Testis (tissue), 2 donors: ENCODE measurements around the gene LDLRAD4.

ENCODE experiments used
- POLR2A ChIP-seq: fragments of 450-650 bp; IDR thresholded peaks from one replicate; pipeline ENCODE4 v1.6.1; 2017; ENCODE audit warnings: antibody characterized with exemption, mild to moderate bottlenecking, moderate library complexity
- TF ChIP-seq, protein P1 (sequence below), 3 experiments: fragments of 450-650 bp in 2 of 3; fragments of 200-600 bp in 1 of 3; sonication (generic) in 1 of 3; IDR thresholded peaks; one replicate each; pipeline ENCODE4 v1.5.1; 2016 to 2019; ENCODE audit warnings: antibody characterized with exemption in 3 of 3, mild to moderate bottlenecking in 2 of 3, moderate library complexity in 1 of 3

DNA sequence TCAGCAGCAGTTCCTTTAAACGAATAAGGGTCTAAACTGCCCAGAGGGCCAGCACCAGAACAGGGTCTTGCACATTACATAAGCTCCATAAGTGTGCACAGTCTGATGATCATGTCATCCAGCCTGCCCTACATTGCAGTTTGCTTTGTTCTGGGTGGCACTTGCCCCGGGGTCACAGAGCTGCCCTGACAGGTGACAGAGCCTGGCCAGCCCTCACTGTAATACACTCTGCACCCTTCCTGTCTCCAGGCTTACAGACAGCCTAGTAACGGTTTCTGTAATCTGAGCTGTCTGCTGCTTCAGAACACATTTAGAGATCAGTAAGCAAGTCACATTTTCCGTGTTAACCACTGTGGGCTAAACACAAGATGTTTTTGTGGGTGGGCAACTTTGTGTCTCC lies 294.5 kb downstream of the LDLRAD4 start:
- TF ChIP-seq, protein P1, sequence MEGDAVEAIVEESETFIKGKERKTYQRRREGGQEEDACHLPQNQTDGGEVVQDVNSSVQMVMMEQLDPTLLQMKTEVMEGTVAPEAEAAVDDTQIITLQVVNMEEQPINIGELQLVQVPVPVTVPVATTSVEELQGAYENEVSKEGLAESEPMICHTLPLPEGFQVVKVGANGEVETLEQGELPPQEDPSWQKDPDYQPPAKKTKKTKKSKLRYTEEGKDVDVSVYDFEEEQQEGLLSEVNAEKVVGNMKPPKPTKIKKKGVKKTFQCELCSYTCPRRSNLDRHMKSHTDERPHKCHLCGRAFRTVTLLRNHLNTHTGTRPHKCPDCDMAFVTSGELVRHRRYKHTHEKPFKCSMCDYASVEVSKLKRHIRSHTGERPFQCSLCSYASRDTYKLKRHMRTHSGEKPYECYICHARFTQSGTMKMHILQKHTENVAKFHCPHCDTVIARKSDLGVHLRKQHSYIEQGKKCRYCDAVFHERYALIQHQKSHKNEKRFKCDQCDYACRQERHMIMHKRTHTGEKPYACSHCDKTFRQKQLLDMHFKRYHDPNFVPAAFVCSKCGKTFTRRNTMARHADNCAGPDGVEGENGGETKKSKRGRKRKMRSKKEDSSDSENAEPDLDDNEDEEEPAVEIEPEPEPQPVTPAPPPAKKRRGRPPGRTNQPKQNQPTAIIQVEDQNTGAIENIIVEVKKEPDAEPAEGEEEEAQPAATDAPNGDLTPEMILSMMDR (IDR thresholded peaks at IDR 0.05): no peak
- TF ChIP-seq POLR2A: no peak
